ENCODE data around the gene RAB34.

RAB34 gene

GRCh38 chr17:28751600-28752366, 34.1 kb upstream of the RAB34 start:
- Histone ChIP-seq H3K27ac (ENCODE audit: low read depth, low read length) (peak overlapping the region; percentile 99), H3K36me3 (ENCODE audit: low read length) (peaks cover 21% of the 10 kb centered on the region), H4K20me1 (ENCODE audit: low read depth, low read length) (peaks cover 7% of the 10 kb centered on the region), H3K27me3 (ENCODE audit: low read length) (no peaks in the 10 kb centered on the region), H3K79me2 (ENCODE audit: insufficient read depth, low read length) (peaks cover 20% of the 10 kb centered on the region), H3K9me3 (ENCODE audit: insufficient read depth, low read length) (no peaks in the 10 kb centered on the region), H3K9ac (ENCODE audit: low read length) (no peak overlapping the region), H3K9me2 (replicated peaks; ENCODE audit: insufficient read depth, low read length) (no peaks in the 10 kb centered on the region), H3F3A (ENCODE audit: insufficient read depth) (peaks cover 67% of the 10 kb centered on the region), H3K4me3 (ENCODE audit: insufficient read depth, low read length, poor library complexity, severe bottlenecking) (no peak overlapping the region), H2AFZ (ENCODE audit: low read depth, low read length, severe bottlenecking) (no peak overlapping the region), H3K4me2 (ENCODE audit: low read depth, low read length, poor library complexity, severe bottlenecking) (peak overlapping the region; percentile 3)
- TF ChIP-seq, protein P1, sequence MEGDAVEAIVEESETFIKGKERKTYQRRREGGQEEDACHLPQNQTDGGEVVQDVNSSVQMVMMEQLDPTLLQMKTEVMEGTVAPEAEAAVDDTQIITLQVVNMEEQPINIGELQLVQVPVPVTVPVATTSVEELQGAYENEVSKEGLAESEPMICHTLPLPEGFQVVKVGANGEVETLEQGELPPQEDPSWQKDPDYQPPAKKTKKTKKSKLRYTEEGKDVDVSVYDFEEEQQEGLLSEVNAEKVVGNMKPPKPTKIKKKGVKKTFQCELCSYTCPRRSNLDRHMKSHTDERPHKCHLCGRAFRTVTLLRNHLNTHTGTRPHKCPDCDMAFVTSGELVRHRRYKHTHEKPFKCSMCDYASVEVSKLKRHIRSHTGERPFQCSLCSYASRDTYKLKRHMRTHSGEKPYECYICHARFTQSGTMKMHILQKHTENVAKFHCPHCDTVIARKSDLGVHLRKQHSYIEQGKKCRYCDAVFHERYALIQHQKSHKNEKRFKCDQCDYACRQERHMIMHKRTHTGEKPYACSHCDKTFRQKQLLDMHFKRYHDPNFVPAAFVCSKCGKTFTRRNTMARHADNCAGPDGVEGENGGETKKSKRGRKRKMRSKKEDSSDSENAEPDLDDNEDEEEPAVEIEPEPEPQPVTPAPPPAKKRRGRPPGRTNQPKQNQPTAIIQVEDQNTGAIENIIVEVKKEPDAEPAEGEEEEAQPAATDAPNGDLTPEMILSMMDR (IDR thresholded peaks at IDR 0.05; ENCODE audit: insufficient read depth, low read length, poor library complexity, severe bottlenecking): no peak
- TF ChIP-seq EZH2phosphoT487 (conservative IDR thresholded peaks at IDR 0.05; ENCODE audit: low read length): no peak

DNA sequence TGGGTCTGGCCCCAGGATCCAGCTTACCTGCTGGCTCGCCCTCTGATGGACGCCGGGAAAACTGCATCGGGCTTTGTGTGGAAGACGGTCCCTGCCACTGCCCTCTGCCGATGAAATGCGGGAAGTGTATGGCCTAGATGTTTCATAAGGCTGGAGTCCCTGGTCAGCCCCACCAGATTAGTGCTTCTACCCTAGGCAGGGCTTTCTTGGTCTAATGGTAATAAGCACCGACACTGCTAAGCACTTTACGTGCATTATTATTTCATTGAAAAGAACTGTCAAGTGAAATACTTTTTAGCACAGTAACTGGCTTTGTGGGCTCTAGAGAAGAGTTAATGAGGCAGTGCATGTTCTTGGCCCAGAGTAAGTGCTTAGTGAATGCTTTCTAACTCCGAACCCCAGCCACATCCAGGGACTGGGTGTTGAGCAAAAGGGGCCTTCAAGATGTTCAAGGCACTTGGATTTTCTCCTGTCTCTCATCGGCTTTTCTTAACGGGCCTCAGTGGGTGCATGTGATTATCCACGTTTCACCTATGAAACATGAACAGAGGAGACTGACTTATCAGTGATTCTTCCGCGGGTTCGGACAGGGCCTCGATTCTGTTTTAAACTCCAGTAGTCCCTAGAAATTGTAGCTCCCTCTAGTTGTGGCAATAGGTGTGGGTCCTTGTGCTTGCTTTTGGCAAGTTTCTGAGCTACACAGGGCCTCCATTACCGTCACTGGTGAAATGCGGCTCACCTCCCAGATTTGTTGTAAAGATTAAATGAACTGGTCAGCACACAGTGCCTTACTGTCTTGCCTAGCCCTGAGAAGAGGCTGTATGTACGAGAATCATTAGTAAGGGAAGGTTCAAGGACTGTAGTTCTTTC, 32.7 kb upstream of the RAB34 start:
- H3K36me3 ChIP-seq (ENCODE audit: low read length): peaks cover 21% of the 10 kb centered on the region
- H3K27me3 ChIP-seq (ENCODE audit: low read length): no peaks in the 10 kb centered on the region
- peaks cover 75% of the 10 kb centered on the region for H3F3A ChIP-seq (ENCODE audit: insufficient read depth)
- H3K9me2 ChIP-seq (replicated peaks; ENCODE audit: insufficient read depth, low read length): no peaks in the 10 kb centered on the region
- peaks cover 7% of the 10 kb centered on the region for H4K20me1 ChIP-seq (ENCODE audit: low read depth, low read length)
- peak overlapping the region; percentile 99 for H3K27ac ChIP-seq (ENCODE audit: low read depth, low read length)
- no peak overlapping the region for H2AFZ ChIP-seq (ENCODE audit: low read depth, low read length, severe bottlenecking)
- H3K9me3 ChIP-seq (ENCODE audit: insufficient read depth, low read length): no peaks in the 10 kb centered on the region
- peaks cover 34% of the 10 kb centered on the region for H3K79me2 ChIP-seq (ENCODE audit: insufficient read depth, low read length)
- H3K4me3 ChIP-seq (ENCODE audit: insufficient read depth, low read length, poor library complexity, severe bottlenecking): no peak overlapping the region
- H3K9ac ChIP-seq (ENCODE audit: low read length): no peak overlapping the region; the same call in 1 of the 2 replicates
- H3K4me2 ChIP-seq (ENCODE audit: low read depth, low read length, poor library complexity, severe bottlenecking): peak overlapping the region; percentile 31
- TF ChIP-seq, protein P1 (IDR thresholded peaks at IDR 0.05; ENCODE audit: insufficient read depth, low read length, poor library complexity, severe bottlenecking): peak; percentile 94
- TF ChIP-seq EZH2phosphoT487 (conservative IDR thresholded peaks at IDR 0.05; ENCODE audit: low read length): no peak

DNA sequence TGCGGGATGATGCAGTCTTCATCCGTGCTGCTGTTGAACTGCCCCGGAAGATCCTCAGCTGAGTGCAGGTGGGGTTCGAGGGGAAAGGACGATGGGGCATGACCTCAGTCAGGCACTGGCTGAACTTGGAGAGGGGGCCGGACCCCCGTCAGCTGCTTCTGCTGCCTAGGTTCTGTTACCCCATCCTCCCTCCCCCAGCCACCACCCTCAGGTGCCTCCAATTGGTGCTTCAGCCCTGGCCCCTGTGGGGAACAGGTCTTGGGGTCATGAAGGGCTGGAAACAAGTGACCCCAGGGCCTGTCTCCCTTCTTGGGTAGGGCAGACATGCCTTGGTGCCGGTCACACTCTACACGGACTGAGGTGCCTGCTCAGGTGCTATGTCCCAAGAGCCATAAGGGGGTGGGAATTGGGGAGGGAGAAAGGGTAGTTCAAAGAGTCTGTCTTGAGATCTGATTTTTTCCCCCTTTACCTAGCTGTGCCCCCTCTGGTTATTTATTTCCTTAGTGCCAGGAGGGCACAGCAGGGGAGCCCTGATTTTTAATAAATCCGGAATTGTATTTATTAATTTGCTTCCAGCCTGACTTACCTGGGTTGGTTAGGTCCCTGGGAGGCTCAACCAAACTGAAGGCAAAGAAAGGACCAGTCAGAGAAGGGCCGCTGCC, 32.0 kb upstream of the RAB34 start:
- H3K9me2 ChIP-seq (replicated peaks; ENCODE audit: insufficient read depth, low read length): no peaks in the 10 kb centered on the region
- H4K20me1 ChIP-seq (ENCODE audit: low read depth, low read length): peaks cover 7% of the 10 kb centered on the region
- peak overlapping the region; percentile 31 for H3K4me2 ChIP-seq (ENCODE audit: low read depth, low read length, poor library complexity, severe bottlenecking)
- peak overlapping the region; percentile 99 for H3K27ac ChIP-seq (ENCODE audit: low read depth, low read length)
- H2AFZ ChIP-seq (ENCODE audit: low read depth, low read length, severe bottlenecking): no peak overlapping the region
- peaks cover 82% of the 10 kb centered on the region for H3F3A ChIP-seq (ENCODE audit: insufficient read depth)
- TF ChIP-seq, protein P1 (IDR thresholded peaks at IDR 0.05; ENCODE audit: insufficient read depth, low read length, poor library complexity, severe bottlenecking): no peak
- peaks cover 24% of the 10 kb centered on the region for H3K36me3 ChIP-seq (ENCODE audit: low read length)
- H3K27me3 ChIP-seq (ENCODE audit: low read length): no peaks in the 10 kb centered on the region
- no peak overlapping the region for H3K4me3 ChIP-seq (ENCODE audit: insufficient read depth, low read length, poor library complexity, severe bottlenecking)
- no peaks in the 10 kb centered on the region for H3K9me3 ChIP-seq (ENCODE audit: insufficient read depth, low read length)
- H3K9ac ChIP-seq (ENCODE audit: low read length): peak overlapping the region; percentile 21; the same call in 1 of the 2 replicates
- peaks cover 42% of the 10 kb centered on the region for H3K79me2 ChIP-seq (ENCODE audit: insufficient read depth, low read length)

Data from SU-DHL-6 (cell line).